Right lobe of liver (tissue), 6 donors: ENCODE measurements around the gene PNPO. TPM values are rescaled to one million over a fixed set of nuclear protein-coding genes. Genes with fewer than 3 reads are reported as not detected.
A peak's percentile ranks its signal among the peaks of the same experiment; 100 is the strongest.

Experiments used
- ATAC-seq, 4 donors: fragments of 200-7000 bp; cut with Tn5 transposase; one replicate each; pipeline ENCODE4 v1.9.1; 2020; ENCODE audit warnings: mild to moderate bottlenecking in 4 of 4, moderate library complexity in 4 of 4
- DNase-seq, 3 donors: peaks; one replicate each; pipeline ENCODE4 v3.0.0-alpha.2; 2020
- H3K27ac ChIP-seq, 3 donors: fragments of 200-600 bp; one replicate each; pipeline ENCODE4 v1.8.0; 2022
- H3K27me3 ChIP-seq, 2 donors: fragments of 200-600 bp; one replicate each; pipeline ENCODE4 v1.8.0; 2022
- H3K36me3 ChIP-seq, 4 donors: fragments of 200-600 bp; sonication (generic) in 1 of 4; one replicate each; pipeline versions ENCODE4 v1.5.1 to v1.8.0; 2017 to 2022; ENCODE audit warnings: control low read depth in 1 of 4
- H3K4me1 ChIP-seq, 4 donors: fragments of 200-600 bp; sonication (generic) in 1 of 4; one replicate each; pipeline versions ENCODE4 v1.5.1 to v1.8.0; 2017 to 2022; ENCODE audit warnings: control low read depth in 1 of 4
- H3K4me3 ChIP-seq, 3 donors: fragments of 200-600 bp; one replicate each; pipeline ENCODE4 v1.8.0; 2022
- H3K9me3 ChIP-seq, 4 donors: fragments of 200-600 bp; sonication (generic) in 1 of 4; one replicate each; pipeline versions ENCODE4 v1.5.1 to v1.8.0; 2017 to 2022; ENCODE audit warnings: control low read depth in 1 of 4
- POLR2A ChIP-seq: fragments of 450-650 bp; IDR thresholded peaks from one replicate; pipeline ENCODE4 v1.6.1; 2017; ENCODE audit warnings: antibody characterized with exemption, mild to moderate bottlenecking
- WGBS: methylation state at CpG from one replicate; pipeline ENCODE4 v1.1.6; 2018; ENCODE audit warnings: low coverage, low lambda C conversion rate; ENCODE audit not compliant: insufficient coverage; ENCODE audit errors: missing lambda C conversion rate; 5-methylcytosine and 5-hydroxymethylcytosine counted together
- intact Hi-C, 2 donors: fragments of 100-400 bp; cut with DNase I; formaldehyde crosslinking; loops; one replicate each; pipeline versions ENCODE4 v1.11.2 to v1.14.1; 2022
- long read RNA-seq: library from polyadenylated mRNA; unstranded; transcript quantifications from one replicate; pipeline ENCODE4 v2.0.0, GENCODE V29; 2019
- total RNA-seq, 6 experiments: library from RNA; depleted of rRNA in 2 of 6; stranded (reverse); fragments of >200 nt in 2 of 6; fragmentation: NEBNext Ultra II Directional in 3 of 6; extraction: Animal tissue kit (Norgen Biotek cat#: 25700) in 3 of 6; gene quantifications; one replicate each; pipeline versions ENCODE4 v1.1.0 to v1.2.4, GENCODE V29; 2016 to 2023
- TF ChIP-seq, protein P1 (sequence below), 4 donors: fragments of 200-600 bp in 3 of 4; fragments of 450-650 bp in 1 of 4; IDR thresholded peaks; one replicate each; pipeline versions ENCODE4 v1.5.1 to v1.8.0; 2016 to 2022; ENCODE audit warnings: antibody characterized with exemption in 4 of 4, mild to moderate bottlenecking in 2 of 4
- donor health status: DM: no; HTN: yes; CAD: no.
- donor health status: DM: no; HTN: no; CAD: no.
- donor health status: DM: no; HTN: no; CAD: no.
- donor health status: DM: no; HTN: yes; CAD: no.
- donor health status: DM: no; HTN: yes; CAD: no.

PNPO gene
- total RNA-seq = 100 to 1,000 TPM in 5 of 6 experiments, 10 to 100 TPM in 1; 85.0 to 151 (median 124) TPM
- long read RNA-seq, transcript PNPO-217 (7 exons, 3,465 nt) = major isoform, 6 of 8 reads
- long read RNA-seq, partial matches to known transcripts = 1 of 8 reads
- long read RNA-seq, other reads (novel, unspliced or antisense) = 0 of 8 reads

DNA sequence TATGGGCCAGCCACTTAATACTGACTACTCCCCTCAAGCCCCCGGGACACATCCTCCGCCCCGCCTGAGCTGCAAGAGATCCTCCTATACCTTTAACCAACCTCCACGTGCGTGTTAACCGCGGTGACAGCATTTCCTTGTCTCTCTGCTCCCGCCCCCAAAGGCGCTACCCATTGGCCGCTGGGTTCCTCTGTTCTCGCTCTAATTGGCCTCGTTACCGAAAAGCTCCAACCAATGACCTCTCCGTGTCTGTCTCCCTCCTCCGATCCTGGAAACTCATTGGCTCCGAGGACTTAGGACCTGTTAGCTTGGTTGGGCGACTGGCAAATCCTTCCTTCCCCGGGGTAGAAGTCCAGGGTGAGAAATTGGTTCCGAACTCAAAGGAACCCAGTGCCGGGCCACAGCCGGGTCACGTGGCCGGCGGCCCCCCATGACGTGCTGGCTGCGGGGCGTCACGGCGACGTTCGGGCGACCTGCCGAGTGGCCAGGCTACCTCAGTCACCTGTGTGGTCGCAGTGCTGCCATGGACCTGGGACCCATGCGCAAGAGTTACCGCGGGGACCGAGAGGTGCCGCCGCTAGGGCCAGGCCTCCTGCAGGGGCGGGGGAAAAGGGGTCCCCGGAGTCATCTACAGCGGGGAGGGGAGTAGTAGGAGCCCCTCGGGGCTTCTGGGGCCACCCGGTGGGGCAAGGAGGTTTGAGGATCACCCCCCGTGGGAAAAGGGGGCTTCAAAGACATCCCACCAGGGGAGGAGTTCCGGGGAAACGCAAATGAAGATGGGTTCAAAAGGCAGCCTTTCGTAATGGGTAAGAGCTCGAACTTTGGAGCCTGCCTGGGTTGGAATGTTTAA is at the start of gene PNPO:
PNPO (plus strand) TSS at position 326 of the 850 bp plus-strand sequence; CDS start at position 431, 105 bp downstream.
- ATAC-seq (peak; percentile 85 to 94 (median 90)), DNase-seq (peak; percentile 93 to 97 (median 95))
- 0% methylated on average over 23 of the region's 50 CpGs for WGBS
- Histone ChIP-seq H3K4me3 (peak within 1 kb of the TSS; percentile 75 to 97 (median 86)), H3K27me3 (no peaks in the 10 kb centered on the region), H3K36me3 (peaks cover 0 to 5% (median 0%) of the 10 kb centered on the region in 4 donors), H3K4me1 (peaks cover 2 to 45% (median 19%) of the 10 kb centered on the region in 4 donors), H3K27ac (peak within 1 kb of the TSS; percentile 97 to 99 (median 98)), H3K9me3 (no peaks in the 10 kb centered on the region)
- TF ChIP-seq POLR2A = peak; percentile 85
- TF ChIP-seq, protein P1, sequence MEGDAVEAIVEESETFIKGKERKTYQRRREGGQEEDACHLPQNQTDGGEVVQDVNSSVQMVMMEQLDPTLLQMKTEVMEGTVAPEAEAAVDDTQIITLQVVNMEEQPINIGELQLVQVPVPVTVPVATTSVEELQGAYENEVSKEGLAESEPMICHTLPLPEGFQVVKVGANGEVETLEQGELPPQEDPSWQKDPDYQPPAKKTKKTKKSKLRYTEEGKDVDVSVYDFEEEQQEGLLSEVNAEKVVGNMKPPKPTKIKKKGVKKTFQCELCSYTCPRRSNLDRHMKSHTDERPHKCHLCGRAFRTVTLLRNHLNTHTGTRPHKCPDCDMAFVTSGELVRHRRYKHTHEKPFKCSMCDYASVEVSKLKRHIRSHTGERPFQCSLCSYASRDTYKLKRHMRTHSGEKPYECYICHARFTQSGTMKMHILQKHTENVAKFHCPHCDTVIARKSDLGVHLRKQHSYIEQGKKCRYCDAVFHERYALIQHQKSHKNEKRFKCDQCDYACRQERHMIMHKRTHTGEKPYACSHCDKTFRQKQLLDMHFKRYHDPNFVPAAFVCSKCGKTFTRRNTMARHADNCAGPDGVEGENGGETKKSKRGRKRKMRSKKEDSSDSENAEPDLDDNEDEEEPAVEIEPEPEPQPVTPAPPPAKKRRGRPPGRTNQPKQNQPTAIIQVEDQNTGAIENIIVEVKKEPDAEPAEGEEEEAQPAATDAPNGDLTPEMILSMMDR (IDR thresholded peaks at IDR 0.05) = peak in 2 of 4 donors; percentile 11 to 28
- intact Hi-C loops = no loop called here

DNA sequence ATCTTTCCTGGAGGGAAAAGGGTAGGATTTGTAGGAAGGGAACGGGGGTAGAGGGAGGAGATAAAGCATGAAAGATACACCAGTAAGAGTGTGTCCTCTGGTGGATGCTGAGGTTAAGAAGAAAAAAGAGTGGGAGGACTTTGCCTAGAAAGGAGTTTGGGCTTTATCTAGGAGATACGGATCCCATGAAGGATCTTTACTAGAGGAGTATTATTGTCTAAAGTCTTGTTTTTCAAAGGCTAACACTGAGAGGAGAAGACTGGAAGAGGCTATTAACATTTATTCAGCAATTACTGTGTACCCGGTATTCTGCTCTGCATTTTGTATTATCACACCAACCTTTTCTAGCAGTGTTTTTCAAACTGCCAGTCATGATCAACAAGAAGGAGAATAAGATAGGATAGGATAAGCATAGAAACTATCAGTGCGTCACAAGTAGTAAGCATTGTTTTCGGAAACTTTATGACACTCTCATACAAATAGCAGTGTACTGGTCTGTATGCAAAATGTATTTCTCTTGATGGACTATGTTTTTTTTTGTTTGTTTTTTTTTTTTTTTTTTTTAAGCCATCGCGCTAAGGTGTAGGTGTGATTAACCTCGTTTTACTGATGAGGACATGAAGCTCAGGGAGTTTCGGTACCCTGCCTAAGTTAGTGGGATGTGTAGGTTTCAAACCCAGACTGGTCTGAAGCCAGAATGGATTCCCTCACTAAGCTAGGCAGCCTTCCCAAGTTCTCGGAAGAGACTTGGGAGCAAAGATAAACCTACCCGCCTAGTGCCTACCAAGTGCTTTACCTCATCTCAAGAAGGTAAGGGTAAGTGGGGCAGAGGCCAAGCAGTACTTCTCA is 46.6 kb upstream of the PNPO start:
- TF ChIP-seq, protein P1 (IDR thresholded peaks at IDR 0.05) = no peak
- TF ChIP-seq POLR2A = no peak
- Histone ChIP-seq H3K36me3 (no peaks in the 10 kb centered on the region), H3K27me3 (no peaks in the 10 kb centered on the region), H3K4me3 (peak overlapping the region; percentile 67 to 89 (median 69)), H3K27ac (peak overlapping the region; percentile 80 to 89 (median 87)), H3K4me1 (peaks cover 0 to 22% (median 0%) of the 10 kb centered on the region in 4 donors), H3K9me3 (no peaks in the 10 kb centered on the region)
- no peak for ATAC-seq
- 30% methylated on average over 11 of the region's 11 CpGs for WGBS
- intact Hi-C loops = loop anchor here (5.0 kb wide), 1 partner anchor 47 kb away; no protein-coding TSS in a partner anchor
- no peak for DNase-seq

DNA sequence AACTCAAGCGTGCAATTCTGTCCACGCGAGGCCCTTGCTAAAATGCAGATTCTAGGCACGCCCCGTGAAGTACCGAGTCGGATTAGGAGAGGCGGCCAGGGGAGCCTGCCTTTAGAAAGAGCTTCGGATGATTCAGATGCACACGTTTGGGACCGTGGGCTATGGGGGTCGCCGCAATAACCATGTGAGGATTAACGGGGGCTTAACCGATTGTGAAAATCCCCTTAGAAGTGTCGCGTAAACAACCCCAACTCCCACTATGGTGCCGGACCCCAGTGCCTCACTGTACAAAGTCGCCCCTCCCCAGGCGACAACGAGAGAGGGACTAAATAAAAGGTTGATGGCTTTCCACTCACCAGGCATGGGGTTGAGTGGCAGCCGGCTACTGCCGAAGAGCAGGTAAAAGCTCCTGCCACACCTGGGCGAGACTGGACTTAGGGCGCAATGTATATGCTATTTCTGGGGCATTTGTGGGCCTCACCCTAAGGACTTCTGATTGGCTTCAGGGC is 46.0 kb upstream of the PNPO start:
- H3K4me1 ChIP-seq = peaks cover 0 to 22% (median 0%) of the 10 kb centered on the region in 4 donors
- intact Hi-C loops = no loop called here
- no peaks in the 10 kb centered on the region for H3K9me3 ChIP-seq
- H3K36me3 ChIP-seq = no peaks in the 10 kb centered on the region
- peak overlapping the region; percentile 67 to 89 (median 69) for H3K4me3 ChIP-seq
- no peaks in the 10 kb centered on the region for H3K27me3 ChIP-seq
- whole genome bisulfite sequencing = 0% methylated on average over 2 of the region's 25 CpGs
- peak overlapping the region; percentile 80 to 89 (median 87) for H3K27ac ChIP-seq
- ATAC-seq (peak in 1 of 4 donors; percentile 1), DNase-seq (no peak)
- TF ChIP-seq, protein P1 (IDR thresholded peaks at IDR 0.05) = no peak
- TF ChIP-seq POLR2A = peak; percentile 80
